ENCODE results near the gene KDSR. TPM values are rescaled to one million over a fixed set of nuclear protein-coding genes. Genes with fewer than 3 reads are reported as not detected.

KDSR gene
- total and polyA plus RNA-seq, 4 donors = 11.3 to 37.2 (median 31.4) TPM

GRCh38 chr18:63409301-63409700 lies 42.3 kb upstream of the KDSR start:
- no peaks in the 10 kb centered on the region for H3K9me3 ChIP-seq (ENCODE audit: control insufficient read depth in 4 of 4, low read length in 3 of 4)
- peaks cover 3 to 28% (median 23%) of the 10 kb centered on the region in 4 donors for H3K4me1 ChIP-seq (ENCODE audit: control insufficient read depth in 4 of 4, insufficient read depth in 4 of 4, low read length in 3 of 4)
- peaks cover 1 to 25% (median 18%) of the 10 kb centered on the region in 4 donors for H3K36me3 ChIP-seq (ENCODE audit: control insufficient read depth in 4 of 4, insufficient read depth in 3 of 4, low read depth in 1 of 4, low read length in 3 of 4)
- H3K27me3 ChIP-seq (ENCODE audit: control insufficient read depth in 4 of 4, insufficient read depth in 4 of 4, low read length in 3 of 4) = no peaks in the 10 kb centered on the region
- no peak overlapping the region for H3K4me3 ChIP-seq (ENCODE audit: low read depth in 1 of 3, low read length in 3 of 3)
- DNase-seq (ENCODE audit: low spot score) = no peak
- H3K9ac ChIP-seq (ENCODE audit: low read depth in 1 of 2, low read length in 2 of 2) = no peak overlapping the region
- WGBS = 85% methylated on average over 5 of the region's 5 CpGs
- H3K27ac ChIP-seq (ENCODE audit: low read depth in 1 of 2, low read length in 2 of 2) = no peak overlapping the region
- TF ChIP-seq FOXA1 (IDR thresholded peaks at IDR 0.05) = no peak
- no peak for TF ChIP-seq RAD21 (IDR thresholded peaks at IDR 0.05)
- TF ChIP-seq TAF1 (conservative IDR thresholded peaks at IDR 0.05) = no peak
- no peak for TF ChIP-seq RXRA (IDR thresholded peaks at IDR 0.05)

- Histone ChIP-seq H3K27ac (ENCODE audit: low read depth in 1 of 2, low read length in 2 of 2) (peak overlapping the region; percentile 15 to 43), H3K27me3 (ENCODE audit: control insufficient read depth in 4 of 4, insufficient read depth in 4 of 4, low read length in 3 of 4) (no peaks in the 10 kb centered on the region), H3K9ac (ENCODE audit: low read depth in 1 of 2, low read length in 2 of 2) (no peak overlapping the region), H3K36me3 (ENCODE audit: control insufficient read depth in 4 of 4, insufficient read depth in 3 of 4, low read depth in 1 of 4, low read length in 3 of 4) (peaks cover 3 to 38% (median 22%) of the 10 kb centered on the region in 4 donors), H3K4me3 (ENCODE audit: low read depth in 1 of 3, low read length in 3 of 3) (no peak overlapping the region), H3K9me3 (ENCODE audit: control insufficient read depth in 4 of 4, low read length in 3 of 4) (no peaks in the 10 kb centered on the region), H3K4me1 (ENCODE audit: control insufficient read depth in 4 of 4, insufficient read depth in 4 of 4, low read length in 3 of 4) (peaks cover 3 to 28% (median 23%) of the 10 kb centered on the region in 4 donors)
- no peak for DNase-seq (ENCODE audit: low spot score)
- WGBS = 15% methylated on average over 1 of the region's 1 CpG
- TF ChIP-seq SP1 (IDR thresholded peaks at IDR 0.05) = peak; percentile 78
- peak; percentile 55 for TF ChIP-seq NR2F2 (IDR thresholded peaks at IDR 0.05)
- peak in 1 of 2 donors; percentile 33 for TF ChIP-seq GABPA (IDR thresholded peaks at IDR 0.05 in 1 of 2, conservative IDR thresholded peaks at IDR 0.05 in 1 of 2)
- no peak for TF ChIP-seq FOXA1 (IDR thresholded peaks at IDR 0.05)
- TF ChIP-seq FOXA2 (IDR thresholded peaks at IDR 0.05) = peak; percentile 23
- no peak for TF ChIP-seq ATF3 (IDR thresholded peaks at IDR 0.05)
- TF ChIP-seq, protein P1, sequence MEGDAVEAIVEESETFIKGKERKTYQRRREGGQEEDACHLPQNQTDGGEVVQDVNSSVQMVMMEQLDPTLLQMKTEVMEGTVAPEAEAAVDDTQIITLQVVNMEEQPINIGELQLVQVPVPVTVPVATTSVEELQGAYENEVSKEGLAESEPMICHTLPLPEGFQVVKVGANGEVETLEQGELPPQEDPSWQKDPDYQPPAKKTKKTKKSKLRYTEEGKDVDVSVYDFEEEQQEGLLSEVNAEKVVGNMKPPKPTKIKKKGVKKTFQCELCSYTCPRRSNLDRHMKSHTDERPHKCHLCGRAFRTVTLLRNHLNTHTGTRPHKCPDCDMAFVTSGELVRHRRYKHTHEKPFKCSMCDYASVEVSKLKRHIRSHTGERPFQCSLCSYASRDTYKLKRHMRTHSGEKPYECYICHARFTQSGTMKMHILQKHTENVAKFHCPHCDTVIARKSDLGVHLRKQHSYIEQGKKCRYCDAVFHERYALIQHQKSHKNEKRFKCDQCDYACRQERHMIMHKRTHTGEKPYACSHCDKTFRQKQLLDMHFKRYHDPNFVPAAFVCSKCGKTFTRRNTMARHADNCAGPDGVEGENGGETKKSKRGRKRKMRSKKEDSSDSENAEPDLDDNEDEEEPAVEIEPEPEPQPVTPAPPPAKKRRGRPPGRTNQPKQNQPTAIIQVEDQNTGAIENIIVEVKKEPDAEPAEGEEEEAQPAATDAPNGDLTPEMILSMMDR (IDR thresholded peaks at IDR 0.05; ENCODE audit: low read depth, low read length, missing input control) = no peak
- peak; percentile 95 for TF ChIP-seq HNF4G (IDR thresholded peaks at IDR 0.05)
- peak in 1 of 2 donors; percentile 43 for TF ChIP-seq JUND (IDR thresholded peaks at IDR 0.05)
- TF ChIP-seq RXRA (IDR thresholded peaks at IDR 0.05) = peak; percentile 88 to 90
- TF ChIP-seq HNF4A (conservative IDR thresholded peaks at IDR 0.05) = peak; percentile 99 to 100
- peak; percentile 12 to 21 for TF ChIP-seq RAD21 (IDR thresholded peaks at IDR 0.05)
- TF ChIP-seq, protein P2, sequence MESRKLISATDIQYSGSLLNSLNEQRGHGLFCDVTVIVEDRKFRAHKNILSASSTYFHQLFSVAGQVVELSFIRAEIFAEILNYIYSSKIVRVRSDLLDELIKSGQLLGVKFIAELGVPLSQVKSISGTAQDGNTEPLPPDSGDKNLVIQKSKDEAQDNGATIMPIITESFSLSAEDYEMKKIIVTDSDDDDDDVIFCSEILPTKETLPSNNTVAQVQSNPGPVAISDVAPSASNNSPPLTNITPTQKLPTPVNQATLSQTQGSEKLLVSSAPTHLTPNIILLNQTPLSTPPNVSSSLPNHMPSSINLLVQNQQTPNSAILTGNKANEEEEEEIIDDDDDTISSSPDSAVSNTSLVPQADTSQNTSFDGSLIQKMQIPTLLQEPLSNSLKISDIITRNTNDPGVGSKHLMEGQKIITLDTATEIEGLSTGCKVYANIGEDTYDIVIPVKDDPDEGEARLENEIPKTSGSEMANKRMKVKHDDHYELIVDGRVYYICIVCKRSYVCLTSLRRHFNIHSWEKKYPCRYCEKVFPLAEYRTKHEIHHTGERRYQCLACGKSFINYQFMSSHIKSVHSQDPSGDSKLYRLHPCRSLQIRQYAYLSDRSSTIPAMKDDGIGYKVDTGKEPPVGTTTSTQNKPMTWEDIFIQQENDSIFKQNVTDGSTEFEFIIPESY (IDR thresholded peaks at IDR 0.05) = peak; percentile 36
- peak in 1 of 2 donors; percentile 61 for TF ChIP-seq EGR1 (IDR thresholded peaks at IDR 0.05; ENCODE audit: low read depth in 2 of 2)
- TF ChIP-seq TAF1 (conservative IDR thresholded peaks at IDR 0.05) = no peak
- TF ChIP-seq YY1 (IDR thresholded peaks at IDR 0.05) = no peak
- TF ChIP-seq, protein P3, sequence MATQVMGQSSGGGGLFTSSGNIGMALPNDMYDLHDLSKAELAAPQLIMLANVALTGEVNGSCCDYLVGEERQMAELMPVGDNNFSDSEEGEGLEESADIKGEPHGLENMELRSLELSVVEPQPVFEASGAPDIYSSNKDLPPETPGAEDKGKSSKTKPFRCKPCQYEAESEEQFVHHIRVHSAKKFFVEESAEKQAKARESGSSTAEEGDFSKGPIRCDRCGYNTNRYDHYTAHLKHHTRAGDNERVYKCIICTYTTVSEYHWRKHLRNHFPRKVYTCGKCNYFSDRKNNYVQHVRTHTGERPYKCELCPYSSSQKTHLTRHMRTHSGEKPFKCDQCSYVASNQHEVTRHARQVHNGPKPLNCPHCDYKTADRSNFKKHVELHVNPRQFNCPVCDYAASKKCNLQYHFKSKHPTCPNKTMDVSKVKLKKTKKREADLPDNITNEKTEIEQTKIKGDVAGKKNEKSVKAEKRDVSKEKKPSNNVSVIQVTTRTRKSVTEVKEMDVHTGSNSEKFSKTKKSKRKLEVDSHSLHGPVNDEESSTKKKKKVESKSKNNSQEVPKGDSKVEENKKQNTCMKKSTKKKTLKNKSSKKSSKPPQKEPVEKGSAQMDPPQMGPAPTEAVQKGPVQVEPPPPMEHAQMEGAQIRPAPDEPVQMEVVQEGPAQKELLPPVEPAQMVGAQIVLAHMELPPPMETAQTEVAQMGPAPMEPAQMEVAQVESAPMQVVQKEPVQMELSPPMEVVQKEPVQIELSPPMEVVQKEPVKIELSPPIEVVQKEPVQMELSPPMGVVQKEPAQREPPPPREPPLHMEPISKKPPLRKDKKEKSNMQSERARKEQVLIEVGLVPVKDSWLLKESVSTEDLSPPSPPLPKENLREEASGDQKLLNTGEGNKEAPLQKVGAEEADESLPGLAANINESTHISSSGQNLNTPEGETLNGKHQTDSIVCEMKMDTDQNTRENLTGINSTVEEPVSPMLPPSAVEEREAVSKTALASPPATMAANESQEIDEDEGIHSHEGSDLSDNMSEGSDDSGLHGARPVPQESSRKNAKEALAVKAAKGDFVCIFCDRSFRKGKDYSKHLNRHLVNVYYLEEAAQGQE (IDR thresholded peaks at IDR 0.05) = no peak
- peak; percentile 68 for TF ChIP-seq MAX (IDR thresholded peaks at IDR 0.05)
These were observed 40.7 kb upstream of the KDSR start for GRCh38 chr18:63407734-63408133.

Data from liver (tissue), 9 donors.